ENCODE measurements around the gene KCNK10. TPM values are rescaled to one million over a fixed set of nuclear protein-coding genes. Genes with fewer than 3 reads are reported as not detected.

The KCNK10 gene
- total RNA-seq, 1 donor from 2014 or later = not detected

GRCh38 chr14:88168025-88168424 lies 155.0 kb downstream of the KCNK10 start:
- Mint-ChIP-seq H3K4me1 (ENCODE audit: low read depth) (peaks cover 17% of the 10 kb centered on the region), H3K9me3 (peaks cover 10% of the 10 kb centered on the region), H3K27me3 (ENCODE audit: insufficient read depth) (peaks cover 24% of the 10 kb centered on the region), H3K36me3 (ENCODE audit: low read depth) (no peaks in the 10 kb centered on the region), H3K4me3 (no peak overlapping the region), H3K27ac (no peak overlapping the region)
- no peak for DNase-seq (ENCODE audit: low spot score)
- intact Hi-C loops (cut with micrococcal nuclease) = loop anchor here (1.0 kb wide), 2 partner anchors 155 to 223 kb away; no protein-coding TSS in a partner anchor

GRCh38 chr14:88166616-88167015 lies 156.5 kb downstream of the KCNK10 start:
- no peak for DNase-seq (ENCODE audit: low spot score)
- no peak overlapping the region for H3K27ac Mint-ChIP-seq
- no peaks in the 10 kb centered on the region for H3K36me3 Mint-ChIP-seq (ENCODE audit: low read depth)
- H3K4me3 Mint-ChIP-seq = no peak overlapping the region
- H3K4me1 Mint-ChIP-seq (ENCODE audit: low read depth) = peaks cover 17% of the 10 kb centered on the region
- peaks cover 20% of the 10 kb centered on the region for H3K27me3 Mint-ChIP-seq (ENCODE audit: insufficient read depth)
- intact Hi-C loops (cut with micrococcal nuclease) = no loop called here
- peaks cover 10% of the 10 kb centered on the region for H3K9me3 Mint-ChIP-seq

- intact Hi-C loops (cut with micrococcal nuclease) = no loop called here
- Mint-ChIP-seq H3K4me1 (ENCODE audit: low read depth) (peaks cover 17% of the 10 kb centered on the region), H3K36me3 (ENCODE audit: low read depth) (no peaks in the 10 kb centered on the region), H3K4me3 (no peak overlapping the region), H3K27me3 (ENCODE audit: insufficient read depth) (peaks cover 11% of the 10 kb centered on the region), H3K27ac (no peak overlapping the region), H3K9me3 (peaks cover 6% of the 10 kb centered on the region)
- DNase-seq (ENCODE audit: low spot score) = no peak
These were observed 158.0 kb downstream of the KCNK10 start for GRCh38 chr14:88164906-88165534.

GRCh38 chr14:88163731-88164255 lies 159.3 kb downstream of the KCNK10 start:
- DNase-seq (ENCODE audit: low spot score) = no peak
- H3K27ac Mint-ChIP-seq = no peak overlapping the region
- peaks cover 17% of the 10 kb centered on the region for H3K4me1 Mint-ChIP-seq (ENCODE audit: low read depth)
- H3K9me3 Mint-ChIP-seq = no peaks in the 10 kb centered on the region
- H3K4me3 Mint-ChIP-seq = no peak overlapping the region
- H3K27me3 Mint-ChIP-seq (ENCODE audit: insufficient read depth) = peaks cover 12% of the 10 kb centered on the region
- no peaks in the 10 kb centered on the region for H3K36me3 Mint-ChIP-seq (ENCODE audit: low read depth)
- intact Hi-C loops (cut with micrococcal nuclease) = no loop called here

- H3K9me3 Mint-ChIP-seq = no peaks in the 10 kb centered on the region
- H3K27ac Mint-ChIP-seq = no peak overlapping the region
- intact Hi-C loops (cut with micrococcal nuclease) = no loop called here
- no peak for DNase-seq (ENCODE audit: low spot score)
- no peaks in the 10 kb centered on the region for H3K4me1 Mint-ChIP-seq (ENCODE audit: low read depth)
- no peak overlapping the region for H3K4me3 Mint-ChIP-seq
- peaks cover 6% of the 10 kb centered on the region for H3K27me3 Mint-ChIP-seq (ENCODE audit: insufficient read depth)
- no peaks in the 10 kb centered on the region for H3K36me3 Mint-ChIP-seq (ENCODE audit: low read depth)
These were observed 166.9 kb downstream of the KCNK10 start for GRCh38 chr14:88156127-88156526.

GRCh38 chr14:88154926-88155325 lies 168.1 kb downstream of the KCNK10 start:
- Mint-ChIP-seq H3K9me3 (no peaks in the 10 kb centered on the region), H3K4me3 (no peak overlapping the region), H3K27ac (no peak overlapping the region), H3K36me3 (ENCODE audit: low read depth) (no peaks in the 10 kb centered on the region), H3K27me3 (ENCODE audit: insufficient read depth) (peaks cover 6% of the 10 kb centered on the region), H3K4me1 (ENCODE audit: low read depth) (no peaks in the 10 kb centered on the region)
- no peak for DNase-seq (ENCODE audit: low spot score)
- intact Hi-C loops (cut with micrococcal nuclease) = no loop called here

GRCh38 chr14:88154321-88154720 lies 168.7 kb downstream of the KCNK10 start:
- intact Hi-C loops (cut with micrococcal nuclease) = no loop called here
- Mint-ChIP-seq H3K27me3 (ENCODE audit: insufficient read depth) (peaks cover 6% of the 10 kb centered on the region), H3K4me1 (ENCODE audit: low read depth) (no peaks in the 10 kb centered on the region), H3K27ac (no peak overlapping the region), H3K4me3 (no peak overlapping the region), H3K9me3 (no peaks in the 10 kb centered on the region), H3K36me3 (ENCODE audit: low read depth) (no peaks in the 10 kb centered on the region)
- no peak for DNase-seq (ENCODE audit: low spot score)

GRCh38 chr14:88146881-88147649 lies 176.0 kb downstream of the KCNK10 start:
- Mint-ChIP-seq H3K4me1 (ENCODE audit: low read depth) (no peaks in the 10 kb centered on the region), H3K27me3 (ENCODE audit: insufficient read depth) (peaks cover 5% of the 10 kb centered on the region), H3K9me3 (no peaks in the 10 kb centered on the region), H3K4me3 (no peak overlapping the region), H3K27ac (no peak overlapping the region), H3K36me3 (ENCODE audit: low read depth) (no peaks in the 10 kb centered on the region)
- no peak for DNase-seq (ENCODE audit: low spot score)
- intact Hi-C loops (cut with micrococcal nuclease) = no loop called here

- Mint-ChIP-seq H3K36me3 (ENCODE audit: low read depth) (no peaks in the 10 kb centered on the region), H3K9me3 (no peaks in the 10 kb centered on the region), H3K4me3 (no peak overlapping the region), H3K4me1 (ENCODE audit: low read depth) (no peaks in the 10 kb centered on the region), H3K27me3 (ENCODE audit: insufficient read depth) (peaks cover 2% of the 10 kb centered on the region), H3K27ac (no peak overlapping the region)
- no peak for DNase-seq (ENCODE audit: low spot score)
- intact Hi-C loops (cut with micrococcal nuclease) = no loop called here
These were observed 179.3 kb downstream of the KCNK10 start for GRCh38 chr14:88143810-88144209.

- Mint-ChIP-seq H3K9me3 (no peaks in the 10 kb centered on the region), H3K4me1 (ENCODE audit: low read depth) (no peaks in the 10 kb centered on the region), H3K4me3 (no peak overlapping the region), H3K27ac (no peak overlapping the region), H3K36me3 (ENCODE audit: low read depth) (no peaks in the 10 kb centered on the region), H3K27me3 (ENCODE audit: insufficient read depth) (peaks cover 3% of the 10 kb centered on the region)
- no peak for DNase-seq (ENCODE audit: low spot score)
- intact Hi-C loops (cut with micrococcal nuclease) = no loop called here
These were observed 180.1 kb downstream of the KCNK10 start for GRCh38 chr14:88142997-88143396.

GRCh38 chr14:88140874-88141273 lies 182.2 kb downstream of the KCNK10 start:
- intact Hi-C loops (cut with micrococcal nuclease) = no loop called here
- H3K9me3 Mint-ChIP-seq = no peaks in the 10 kb centered on the region
- H3K4me3 Mint-ChIP-seq = no peak overlapping the region
- H3K27ac Mint-ChIP-seq = no peak overlapping the region
- H3K27me3 Mint-ChIP-seq (ENCODE audit: insufficient read depth) = peaks cover 6% of the 10 kb centered on the region
- H3K4me1 Mint-ChIP-seq (ENCODE audit: low read depth) = no peaks in the 10 kb centered on the region
- no peaks in the 10 kb centered on the region for H3K36me3 Mint-ChIP-seq (ENCODE audit: low read depth)
- no peak for DNase-seq (ENCODE audit: low spot score)

- Mint-ChIP-seq H3K9me3 (no peaks in the 10 kb centered on the region), H3K4me3 (no peak overlapping the region), H3K4me1 (ENCODE audit: low read depth) (no peaks in the 10 kb centered on the region), H3K27ac (no peak overlapping the region), H3K36me3 (ENCODE audit: low read depth) (no peaks in the 10 kb centered on the region), H3K27me3 (ENCODE audit: insufficient read depth) (peaks cover 12% of the 10 kb centered on the region)
- no peak for DNase-seq (ENCODE audit: low spot score)
- intact Hi-C loops (cut with micrococcal nuclease) = no loop called here
These were observed 185.7 kb downstream of the KCNK10 start for GRCh38 chr14:88137327-88137726.

All from activated T-helper 1 cell treated with anti-CD3 and anti-CD28 coated beads, Interleukin-12 subunit alpha, Interleukin-12 subunit beta, Interleukin-2, Interleukin-4 antibody, amounts not matched to agents 30 ng/mL and 10 ng/mL and 1 ng/mL, durations not matched to agents 14 hours and 24 hours and 36 hours (primary cell).